ENCODE results near the gene UBL4B.

The UBL4B gene

GRCh38 chr1:110113551-110113950, 1.3 kb downstream of the UBL4B start:
- no peak for DNase-seq (ENCODE audit: low read depth in 2 of 2)

- DNase-seq (ENCODE audit: low read depth in 2 of 2), result no peak
Measured at GRCh38 chr1:110114173-110114572, 1.9 kb downstream of the UBL4B start.

- no peak for DNase-seq (ENCODE audit: low read depth in 2 of 2)
Measured at GRCh38 chr1:110114784-110115183, 2.5 kb downstream of the UBL4B start.

GRCh38 chr1:110118636-110119396, 6.6 kb downstream of the UBL4B start:
- DNase-seq (ENCODE audit: low read depth in 2 of 2), result peak in 1 of 2 donors; percentile 17

GRCh38 chr1:110119843-110120242, 7.6 kb downstream of the UBL4B start:
- DNase-seq (ENCODE audit: low read depth in 2 of 2), result no peak

GRCh38 chr1:110120960-110121561, 8.8 kb downstream of the UBL4B start:
- DNase-seq (ENCODE audit: low read depth in 2 of 2), result no peak

- no peak for DNase-seq (ENCODE audit: low read depth in 2 of 2)
Measured at GRCh38 chr1:110123224-110123623, 11.0 kb downstream of the UBL4B start.

- no peak for DNase-seq (ENCODE audit: low read depth in 2 of 2)
Measured at GRCh38 chr1:110125810-110126209, 13.6 kb downstream of the UBL4B start.

GRCh38 chr1:110130113-110130591, 17.9 kb downstream of the UBL4B start:
- DNase-seq (ENCODE audit: low read depth in 2 of 2), result no peak

GRCh38 chr1:110130989-110131388, 18.7 kb downstream of the UBL4B start:
- DNase-seq (ENCODE audit: low read depth in 2 of 2), result no peak

- DNase-seq (ENCODE audit: low read depth in 2 of 2), result no peak
Measured at GRCh38 chr1:110132682-110133081, 20.4 kb downstream of the UBL4B start.

- DNase-seq (ENCODE audit: low read depth in 2 of 2), result no peak
Measured at GRCh38 chr1:110133436-110133835, 21.2 kb downstream of the UBL4B start.

- no peak for DNase-seq (ENCODE audit: low read depth in 2 of 2)
Measured at GRCh38 chr1:110134050-110134595, 21.9 kb downstream of the UBL4B start.

GRCh38 chr1:110135246-110135645, 23.0 kb downstream of the UBL4B start:
- DNase-seq (ENCODE audit: low read depth in 2 of 2), result no peak

- DNase-seq (ENCODE audit: low read depth in 2 of 2), result no peak
Measured at GRCh38 chr1:110135666-110136065, 23.4 kb downstream of the UBL4B start.

GRCh38 chr1:110136911-110137310, 24.7 kb downstream of the UBL4B start:
- no peak for DNase-seq (ENCODE audit: low read depth in 2 of 2)

- DNase-seq (ENCODE audit: low read depth in 2 of 2), result no peak
Measured at GRCh38 chr1:110138956-110139355, 26.7 kb downstream of the UBL4B start.

GRCh38 chr1:110144366-110144765, 32.1 kb downstream of the UBL4B start:
- no peak for DNase-seq (ENCODE audit: low read depth in 2 of 2)

- no peak for DNase-seq (ENCODE audit: low read depth in 2 of 2)
Measured at GRCh38 chr1:110148961-110149360, 36.7 kb downstream of the UBL4B start.

GRCh38 chr1:110150330-110151174, 38.3 kb downstream of the UBL4B start, which contains the start of gene SLC6A17:
TSS of gene SLC6A17 (plus strand) at chr1:110150494. CDS start at chr1:110166930, 16,436 bp downstream.
- DNase-seq (ENCODE audit: low read depth in 2 of 2), result peak; percentile 43 to 61

- DNase-seq (ENCODE audit: low read depth in 2 of 2), result no peak
Measured at GRCh38 chr1:110151175-110151669, 39.0 kb downstream of the UBL4B start.

All from stimulated activated CD8-positive, alpha-beta memory T cell treated with anti-CD3 and anti-CD28 coated beads, Interleukin-15, amount 100 ng/mL, for 48 hours (primary cell).